GM12878 (cell line): ENCODE data around the gene FAM107A. TPM values are rescaled to one million over a fixed set of nuclear protein-coding genes. Genes with fewer than 3 reads are reported as not detected.

ENCODE experiments used
- ATAC-seq: fragments of 200-7000 bp; cut with Tn5 transposase; 3 replicates; pipeline ENCODE4 v1.9.1; 2020; ENCODE audit warnings: mild to moderate bottlenecking, moderate library complexity
- BruUV-seq: library from RNA; stranded (reverse); fragments of 400-500 nt; replicated peaks from 2 replicates; lab custom pipeline; 2021; lab: Mats Ljungman, UMichigan
- CTCF ChIA-PET: fragments of 300-600 bp; sonication (Branson Sonifier 250); formaldehyde crosslinking; extraction: SDS; loops from one replicate; lab custom pipeline; 2021; ENCODE audit warnings: inconsistent platforms; lab: Yijun Ruan, JAX
- POLR2A ChIA-PET: fragments of 350-600 bp; formaldehyde crosslinking; extraction: SDS; loops from one replicate; lab custom pipeline; 2021; ENCODE audit warnings: inconsistent platforms; lab: Charles Lee
- RAD21 ChIA-PET: fragments of 300-600 bp; sonication (Branson Sonifier 250); formaldehyde crosslinking; loops from one replicate; lab custom pipeline; 2023; ENCODE audit warnings: antibody characterized with exemption; ENCODE audit not compliant: unreplicated experiment; lab: Charles Lee
- SMC1A ChIA-PET: fragments of 300-600 bp; sonication (Branson Sonifier 250); formaldehyde crosslinking; loops from one replicate; lab custom pipeline; 2023; ENCODE audit not compliant: unreplicated experiment, uncharacterized antibody; lab: Charles Lee
- DNase-seq: peaks from one replicate; pipeline ENCODE4 v3.0.0-alpha.2; 2011; ENCODE audit warnings: low read depth, low spot score
- FAIRE-seq: peaks from 3 replicates; lab custom pipeline; 2011; peaks lifted over from hg19 to GRCh38; lab: Jason Lieb, UNC
- H2AFZ ChIP-seq: 2 replicates; pipeline ENCODE4 v1.6.0; 2011; ENCODE audit warnings: low read depth, low read length, control low read depth; ENCODE audit not compliant: control insufficient read depth
- H3K27ac ChIP-seq: 2 replicates; pipeline ENCODE4 v1.5.1; 2011; ENCODE audit warnings: control low read depth; ENCODE audit not compliant: control insufficient read depth, insufficient read depth
- H3K27me3 ChIP-seq, 2 experiments: replicated peaks in 1 of 2; 2 replicates each; pipeline versions ENCODE4 v1.6.0 to v1.6.1; 2011; ENCODE audit warnings: low read length in 1 of 2; ENCODE audit not compliant: control insufficient read depth in 2 of 2, insufficient read depth in 2 of 2
- H3K36me3 ChIP-seq, 2 experiments: 2 replicates each; pipeline ENCODE4 v1.5.1; 2011; ENCODE audit warnings: low read length in 1 of 2; ENCODE audit not compliant: control insufficient read depth in 2 of 2, insufficient read depth in 2 of 2
- H3K4me1 ChIP-seq: 2 replicates; pipeline ENCODE4 v1.6.1; 2011; ENCODE audit warnings: mild to moderate bottlenecking, low read length, moderate library complexity, mixed read lengths; ENCODE audit not compliant: control insufficient read depth, insufficient read depth
- H3K4me2 ChIP-seq: 2 replicates; pipeline ENCODE4 v1.6.0; 2011; ENCODE audit warnings: control low read depth; ENCODE audit not compliant: control insufficient read depth, insufficient read depth
- H3K4me3 ChIP-seq: fragments of 200-600 bp; sonication (generic); 2 replicates; pipeline ENCODE4 v1.5.1; 2016
- H3K79me2 ChIP-seq: 2 replicates; pipeline ENCODE4 v1.6.0; 2011; ENCODE audit warnings: low read length; ENCODE audit not compliant: control insufficient read depth, insufficient read depth
- H3K9ac ChIP-seq: 2 replicates; pipeline ENCODE4 v1.8.0; 2011; ENCODE audit warnings: low read length, control low read depth, mixed read lengths; ENCODE audit not compliant: control insufficient read depth, insufficient read depth
- H3K9me3 ChIP-seq: replicated peaks from 3 replicates; pipeline ENCODE4 v1.5.1; 2011; ENCODE audit warnings: mild to moderate bottlenecking, low read length; ENCODE audit not compliant: control insufficient read depth, insufficient read depth
- H4K20me1 ChIP-seq: 2 replicates; pipeline ENCODE4 v1.6.0; 2011; ENCODE audit not compliant: control insufficient read depth, insufficient read depth
- BCL3 ChIP-seq: IDR thresholded peaks from 2 replicates; pipeline ENCODE4 v1.6.1; 2011; ENCODE audit warnings: borderline replicate concordance, low read depth, mild to moderate bottlenecking, moderate library complexity, low read length; ENCODE audit not compliant: insufficient read depth, poor library complexity, severe bottlenecking
- CREM ChIP-seq: IDR thresholded peaks from 2 replicates; pipeline ENCODE4 v1.6.1; 2014; ENCODE audit warnings: antibody characterized with exemption, low read depth
- FOXK2 ChIP-seq: fragments of 450-650 bp; IDR thresholded peaks from 2 replicates; pipeline ENCODE4 v1.6.1; 2017; ENCODE audit warnings: mild to moderate bottlenecking, moderate library complexity
- IRF3 ChIP-seq: fragments of 450-650 bp; IDR thresholded peaks from 2 replicates; pipeline ENCODE4 v1.6.1; 2014; ENCODE audit warnings: mild to moderate bottlenecking
- PML ChIP-seq: IDR thresholded peaks from 2 replicates; pipeline ENCODE4 v1.6.1; 2012; ENCODE audit warnings: low read length, inconsistent platforms
- SREBF2 ChIP-seq: IDR thresholded peaks from 2 replicates; pipeline ENCODE4 v1.6.1; 2012; ENCODE audit warnings: mild to moderate bottlenecking, low read length
- SUZ12 ChIP-seq: fragments of 200-600 bp; sonication (generic); IDR thresholded peaks from one replicate; pipeline ENCODE4 v1.6.1; 2018; ENCODE audit warnings: antibody characterized with exemption, mild to moderate bottlenecking; ENCODE audit not compliant: unreplicated experiment
- WGBS: methylation state at CpG from one replicate; pipeline ENCODE4 v1.1.6; 2016; ENCODE audit warnings: low lambda C conversion rate; ENCODE audit not compliant: insufficient replicate concordance, insufficient coverage; ENCODE audit errors: missing lambda C conversion rate; 5-methylcytosine and 5-hydroxymethylcytosine counted together
- in situ Hi-C: fragments of 300-500 bp; cut with MboI; formaldehyde crosslinking; loops from 9 replicates; pipeline ENCODE4 v1.14.3; 2018; ENCODE audit warnings: mixed read lengths
- intact Hi-C: fragments of 100-400 bp; cut with micrococcal nuclease; formaldehyde crosslinking; loops from one replicate; pipeline ENCODE4 v1.14.2; 2022; ENCODE audit not compliant: unreplicated experiment
- polyA plus RNA-seq, 11 experiments: library from polyadenylated mRNA; depleted of rRNA in 4 of 11; unstranded in 6 of 11; stranded (reverse) in 5 of 11; fragments of >200 nt; fragmentation: Nextera tagmentation in 4 of 11; fragmentation: Illumina TruSeq in 1 of 11; extraction: Ambion mirVana in 4 of 11; extraction: Trizol in 1 of 11; gene quantifications; 1 replicate in 1 of 11; 2 replicates in 10 of 11; pipeline versions ENCODE4 v1.2.1 to v1.2.3, GENCODE V29; 2011 to 2016; ENCODE audit warnings: inconsistent platforms in 2 of 11, missing spikeins in 2 of 11, low read depth in 1 of 11
- total RNA-seq, 4 experiments: library from RNA; depleted of rRNA in 3 of 4; stranded (reverse); fragments of >200 nt in 3 of 4; fragmentation: Illumina TruSeq in 1 of 4; extraction: Trizol in 1 of 4; gene quantifications; 2 replicates each; pipeline versions ENCODE4 v1.2.1 to v1.2.3, GENCODE V29; 2013 to 2021
- TF ChIP-seq, protein P1 (sequence below): fragments of 450-650 bp; conservative IDR thresholded peaks from 2 replicates; pipeline ENCODE4 v1.6.1; 2017; ENCODE audit warnings: mild to moderate bottlenecking, moderate library complexity
- TF ChIP-seq, protein P2 (sequence below): fragments of 450-650 bp; IDR thresholded peaks from 2 replicates; pipeline ENCODE4 v1.6.1; 2017; ENCODE audit warnings: mild to moderate bottlenecking

Gene FAM107A
- total and polyA plus RNA-seq, 10 of the 15 experiments (the other 5 are each of a cell fraction or from before 2014, with no cell fraction given): not detected

DNA sequence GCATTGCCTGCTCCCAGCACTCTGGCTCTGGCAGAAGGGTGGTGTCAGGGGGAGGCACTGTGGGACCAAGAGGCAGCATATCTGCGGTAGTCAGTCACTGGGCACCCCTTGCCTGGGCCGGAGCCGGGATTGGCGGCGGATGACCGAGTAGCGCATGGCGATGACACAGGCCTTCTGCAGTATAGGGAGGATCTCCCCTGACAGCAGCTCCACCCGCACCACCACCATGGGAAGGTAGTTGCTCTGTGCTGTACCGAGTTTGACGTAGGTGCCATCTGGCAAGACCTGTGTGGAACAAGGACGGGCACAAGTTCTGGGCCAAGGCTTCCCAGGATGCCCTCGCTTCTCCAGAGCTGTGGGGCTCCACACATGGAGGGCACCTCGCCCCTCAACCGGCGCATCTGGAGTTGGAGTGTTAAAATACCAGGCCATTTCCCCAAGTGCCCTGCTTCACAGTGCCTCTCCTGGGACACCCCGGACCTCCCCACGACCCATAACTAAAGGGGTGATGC, 46.8 kb downstream of the FAM107A start:
- H3K27ac ChIP-seq: no peak overlapping the region
- SMC1A ChIA-PET: interaction anchor here (0.6 to 2.2 kb wide), 3 partner anchors 39 to 66 kb away, joined by 3 to 7 read pairs (median 4); partner anchors contain the start of gene KCTD6
- CTCF ChIA-PET: interaction anchor here (0.9 to 4.5 kb wide), 9 partner anchors 8 to 223 kb away, joined by 3 to 25 read pairs (median 9); partner anchors contain the start of genes HTD2, KCTD6 and RPP14
- H4K20me1 ChIP-seq: no peaks in the 10 kb centered on the region
- DNase-seq: no peak
- no peaks in the 10 kb centered on the region for H3K4me1 ChIP-seq
- H2AFZ ChIP-seq: no peak overlapping the region
- no peak for ATAC-seq
- H3K27me3 ChIP-seq: no peaks in the 10 kb centered on the region; a peak in 1 of 4 replicates
- TF ChIP-seq BCL3: no peak
- TF ChIP-seq, protein P1, sequence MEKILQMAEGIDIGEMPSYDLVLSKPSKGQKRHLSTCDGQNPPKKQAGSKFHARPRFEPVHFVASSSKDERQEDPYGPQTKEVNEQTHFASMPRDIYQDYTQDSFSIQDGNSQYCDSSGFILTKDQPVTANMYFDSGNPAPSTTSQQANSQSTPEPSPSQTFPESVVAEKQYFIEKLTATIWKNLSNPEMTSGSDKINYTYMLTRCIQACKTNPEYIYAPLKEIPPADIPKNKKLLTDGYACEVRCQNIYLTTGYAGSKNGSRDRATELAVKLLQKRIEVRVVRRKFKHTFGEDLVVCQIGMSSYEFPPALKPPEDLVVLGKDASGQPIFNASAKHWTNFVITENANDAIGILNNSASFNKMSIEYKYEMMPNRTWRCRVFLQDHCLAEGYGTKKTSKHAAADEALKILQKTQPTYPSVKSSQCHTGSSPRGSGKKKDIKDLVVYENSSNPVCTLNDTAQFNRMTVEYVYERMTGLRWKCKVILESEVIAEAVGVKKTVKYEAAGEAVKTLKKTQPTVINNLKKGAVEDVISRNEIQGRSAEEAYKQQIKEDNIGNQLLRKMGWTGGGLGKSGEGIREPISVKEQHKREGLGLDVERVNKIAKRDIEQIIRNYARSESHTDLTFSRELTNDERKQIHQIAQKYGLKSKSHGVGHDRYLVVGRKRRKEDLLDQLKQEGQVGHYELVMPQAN: no peak
- TF ChIP-seq, protein P2, sequence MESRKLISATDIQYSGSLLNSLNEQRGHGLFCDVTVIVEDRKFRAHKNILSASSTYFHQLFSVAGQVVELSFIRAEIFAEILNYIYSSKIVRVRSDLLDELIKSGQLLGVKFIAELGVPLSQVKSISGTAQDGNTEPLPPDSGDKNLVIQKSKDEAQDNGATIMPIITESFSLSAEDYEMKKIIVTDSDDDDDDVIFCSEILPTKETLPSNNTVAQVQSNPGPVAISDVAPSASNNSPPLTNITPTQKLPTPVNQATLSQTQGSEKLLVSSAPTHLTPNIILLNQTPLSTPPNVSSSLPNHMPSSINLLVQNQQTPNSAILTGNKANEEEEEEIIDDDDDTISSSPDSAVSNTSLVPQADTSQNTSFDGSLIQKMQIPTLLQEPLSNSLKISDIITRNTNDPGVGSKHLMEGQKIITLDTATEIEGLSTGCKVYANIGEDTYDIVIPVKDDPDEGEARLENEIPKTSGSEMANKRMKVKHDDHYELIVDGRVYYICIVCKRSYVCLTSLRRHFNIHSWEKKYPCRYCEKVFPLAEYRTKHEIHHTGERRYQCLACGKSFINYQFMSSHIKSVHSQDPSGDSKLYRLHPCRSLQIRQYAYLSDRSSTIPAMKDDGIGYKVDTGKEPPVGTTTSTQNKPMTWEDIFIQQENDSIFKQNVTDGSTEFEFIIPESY: no peak
- TF ChIP-seq SREBF2: no peak
- no peak for TF ChIP-seq SUZ12
- TF ChIP-seq FOXK2: no peak
- TF ChIP-seq PML: no peak
- TF ChIP-seq CREM: no peak
- TF ChIP-seq IRF3: no peak
- in situ Hi-C loops: loop anchor here (5.0 to 10.0 kb wide), 2 partner anchors 206 to 348 kb away; no protein-coding TSS in a partner anchor
- H3K4me2 ChIP-seq: no peak overlapping the region
- H3K9me3 ChIP-seq: no peaks in the 10 kb centered on the region
- no TSS peak for BruUV-seq
- intact Hi-C loops: loop anchor here (5.0 kb wide), 1 partner anchor 98 kb away; the partner anchor contains the start of gene PDHB
- H3K79me2 ChIP-seq: no peaks in the 10 kb centered on the region
- POLR2A ChIA-PET: interaction anchor here (0.7 kb wide), 1 partner anchor 36 kb away, joined by 4 read pairs; no protein-coding TSS in a partner anchor
- no peak for FAIRE-seq
- H3K36me3 ChIP-seq: no peaks in the 10 kb centered on the region
- 65% methylated on average over 18 of the region's 18 CpGs for WGBS
- no peak overlapping the region for H3K4me3 ChIP-seq
- RAD21 ChIA-PET: interaction anchor here (0.9 kb wide), 1 partner anchor 206 kb away, joined by 3 read pairs; no protein-coding TSS in a partner anchor
- no peak overlapping the region for H3K9ac ChIP-seq
